Astrocyte of the spinal cord (primary cell): ENCODE data around the gene ARHGEF10L.
A peak's percentile ranks its signal among the peaks of the same experiment; 100 is the strongest.

Experiments
- DNase-seq: peaks from one replicate; pipeline ENCODE4 v3.0.0; 2011; ENCODE audit warnings: low read depth, low spot score
- H3K4me3 ChIP-seq: 2 replicates; pipeline ENCODE4 v1.5.1; 2011; ENCODE audit warnings: low read depth, mild to moderate bottlenecking, low read length, moderate library complexity
- CTCF ChIP-seq: IDR thresholded peaks from 2 replicates; pipeline ENCODE4 v1.5.1; 2012; ENCODE audit warnings: low read depth, mild to moderate bottlenecking, low read length, inconsistent platforms
- in situ Hi-C: cut with HindIII; loops from 2 replicates; pipeline ENCODE4 v1.10.0; 2017; ENCODE audit warnings: low sequenced_read_pairs

Gene ARHGEF10L

DNA sequence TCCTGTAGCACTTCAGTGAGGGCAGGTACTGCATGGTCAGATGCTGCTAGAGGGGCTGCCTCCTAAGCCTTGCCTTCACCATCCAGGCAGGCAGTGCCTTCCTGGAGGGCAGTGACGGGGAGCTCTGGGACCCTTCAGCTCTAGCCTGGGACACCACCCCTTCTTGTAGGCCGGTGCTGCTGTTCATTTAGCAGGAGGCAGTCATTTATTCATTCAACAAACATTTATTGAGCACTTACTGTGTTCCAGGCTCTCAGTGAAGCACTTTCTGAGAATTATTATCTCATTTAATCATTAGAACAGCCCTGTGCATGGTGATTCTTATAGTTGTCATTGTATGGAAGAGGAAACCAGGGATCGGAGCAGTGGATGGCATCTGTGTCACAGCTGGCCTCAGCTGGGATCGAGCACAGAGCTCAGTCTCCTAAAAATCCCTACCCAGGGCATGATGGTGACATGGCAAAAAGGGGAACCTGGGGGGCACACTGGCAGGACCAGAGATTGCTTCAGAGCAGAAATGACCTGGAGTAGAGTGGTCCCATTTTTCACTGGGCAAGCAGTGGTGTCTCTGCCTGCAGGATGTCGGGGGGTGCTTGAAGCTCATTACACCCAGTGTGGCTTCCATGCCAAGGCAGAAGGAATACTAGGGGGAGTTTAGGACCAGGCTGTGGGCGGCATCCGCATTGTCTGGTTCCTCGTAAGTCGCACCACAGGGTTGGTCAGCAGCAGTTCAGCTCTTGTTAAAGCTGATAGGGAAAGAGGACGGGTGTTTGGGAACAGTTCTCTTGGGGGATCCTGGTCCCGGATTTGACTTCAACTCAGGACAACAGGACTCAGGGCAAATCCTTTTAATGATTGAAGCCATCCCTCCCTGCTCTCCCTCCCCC is 28.8 kb downstream of the ARHGEF10L start:
- DNase-seq: no peak
- TF ChIP-seq CTCF: no peak

DNA sequence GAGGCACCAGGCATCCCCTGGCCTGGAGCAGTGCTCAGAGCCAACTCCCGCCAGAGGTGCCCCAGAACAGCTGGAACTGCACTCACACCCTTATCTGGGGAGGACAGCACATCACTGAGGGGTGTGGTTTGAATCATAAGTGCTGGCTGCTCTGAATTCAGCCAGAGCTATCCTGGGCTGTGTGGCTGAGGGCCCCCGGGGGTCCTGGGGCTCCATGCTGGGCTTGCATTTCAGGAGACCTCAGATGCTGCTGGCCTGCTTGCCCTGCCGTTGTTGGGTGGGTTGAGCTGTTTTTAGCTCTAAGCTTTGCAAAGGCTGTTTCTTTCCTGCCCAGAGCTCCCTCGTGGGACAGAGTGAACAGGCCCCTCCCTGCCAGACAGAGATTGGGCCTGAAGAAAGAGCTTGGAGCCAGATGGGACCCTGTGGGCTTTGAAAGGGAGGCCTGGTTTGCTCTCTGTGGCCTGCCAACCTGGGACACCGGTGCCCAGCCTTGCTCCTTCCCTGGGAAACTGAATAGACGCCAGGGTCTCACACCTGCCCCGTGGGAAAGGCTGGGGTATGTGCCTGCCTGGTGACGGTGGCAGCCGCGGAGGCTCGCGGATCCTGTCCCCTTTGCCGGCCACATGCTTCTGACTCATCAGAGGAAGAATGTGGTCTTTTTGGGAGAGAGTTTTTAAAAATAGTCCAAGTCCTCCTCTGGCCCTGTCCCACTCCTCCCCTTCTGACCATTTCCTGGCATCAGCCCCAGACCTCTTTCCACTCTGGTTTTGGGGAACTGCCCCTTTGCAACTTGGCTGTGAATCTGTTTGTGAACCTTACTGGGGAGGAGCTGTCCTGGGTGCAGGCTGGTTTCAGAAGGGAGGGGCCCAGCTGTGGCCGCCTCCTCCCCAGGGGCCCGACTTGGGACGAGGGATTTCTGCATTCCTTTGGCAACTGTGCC is 30.0 kb downstream of the ARHGEF10L start:
- peak; percentile 82 for DNase-seq
- no peak for TF ChIP-seq CTCF
- no peak overlapping the region for H3K4me3 ChIP-seq
- in situ Hi-C loops: no loop called here

More for the DNA sequence above, 28.8 kb downstream of the ARHGEF10L start:
- no peak overlapping the region for H3K4me3 ChIP-seq
- in situ Hi-C loops: no loop called here

GRCh38 chr1:17570228-17570627 is 30.7 kb downstream of the ARHGEF10L start:
- in situ Hi-C loops: no loop called here
- no peak overlapping the region for H3K4me3 ChIP-seq
- no peak for TF ChIP-seq CTCF
- DNase-seq: no peak

- TF ChIP-seq CTCF: no peak
- no peak for DNase-seq
- in situ Hi-C loops: no loop called here
- H3K4me3 ChIP-seq: no peak overlapping the region
Measured at GRCh38 chr1:17572264-17572985, 32.9 kb downstream of the ARHGEF10L start.

DNA sequence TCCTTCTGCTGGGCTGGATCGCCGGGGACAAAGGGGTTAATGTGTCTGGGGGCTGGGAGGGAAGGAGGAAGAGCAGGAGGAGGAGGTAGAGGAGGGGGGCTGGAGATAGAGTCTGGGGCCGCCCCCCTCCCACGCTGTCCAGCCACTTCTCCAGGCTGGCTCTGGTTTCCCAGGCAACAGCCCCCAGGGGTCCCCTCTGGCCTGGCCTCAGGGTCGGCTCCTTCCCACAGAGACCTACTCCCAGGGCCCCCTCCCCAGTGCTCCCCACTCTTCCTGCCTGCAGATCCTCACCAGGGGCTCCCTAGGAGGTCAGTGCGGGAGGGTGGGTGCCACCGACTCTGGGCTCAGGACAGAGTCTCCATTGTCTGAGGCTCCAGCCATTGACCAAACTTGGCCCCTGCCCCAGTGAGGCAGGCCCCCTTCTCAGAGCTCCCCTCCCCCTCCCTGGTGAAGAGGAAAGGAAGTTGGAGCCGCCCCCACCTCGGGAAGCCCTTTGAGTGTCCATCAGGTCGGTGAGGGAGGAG is 34.1 kb downstream of the ARHGEF10L start:
- DNase-seq: no peak
- no peak overlapping the region for H3K4me3 ChIP-seq
- TF ChIP-seq CTCF: no peak
- in situ Hi-C loops: no loop called here

DNA sequence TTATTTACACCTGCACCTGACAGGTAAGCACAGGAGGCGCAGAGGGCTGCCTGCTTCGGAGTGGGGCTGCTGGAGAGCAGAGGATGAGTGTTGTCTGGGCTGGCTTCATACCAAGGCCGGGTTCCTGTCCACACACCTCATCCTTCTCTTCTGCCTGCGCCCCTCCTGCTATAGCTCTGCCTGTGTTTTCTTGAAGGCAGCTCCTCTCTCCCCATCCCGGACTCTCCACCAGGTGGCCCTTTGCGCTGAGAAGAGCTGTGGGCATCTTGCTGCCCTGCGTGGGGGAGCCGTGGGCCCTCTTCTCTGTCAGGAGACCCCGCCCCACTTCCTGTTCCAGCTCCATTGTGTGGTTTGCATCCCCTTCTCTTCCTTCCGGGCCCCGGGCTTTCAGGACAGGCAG is 35.0 kb downstream of the ARHGEF10L start:
- H3K4me3 ChIP-seq: no peak overlapping the region
- DNase-seq: no peak
- TF ChIP-seq CTCF: peak; percentile 36
- in situ Hi-C loops: no loop called here
